Progenitor cell of endocrine pancreas (in vitro differentiated cells): ENCODE results near the gene SSC4D. TPM values are rescaled to one million over a fixed set of nuclear protein-coding genes. Genes with fewer than 3 reads are reported as not detected.

Experiments
- DNase-seq: peaks from one replicate; pipeline ENCODE4 v3.0.0; 2021; ENCODE audit warnings: low spot score; ENCODE audit not compliant: unreplicated experiment
- H3K27ac Mint-ChIP-seq: 2 replicates; pipeline ENCODE4 v1.8.0; 2021; ENCODE audit warnings: mild to moderate bottlenecking, moderate library complexity, mixed read lengths
- H3K27me3 Mint-ChIP-seq: 2 replicates; pipeline ENCODE4 v1.8.0; 2021; ENCODE audit warnings: mixed read lengths
- H3K36me3 Mint-ChIP-seq: 2 replicates; pipeline ENCODE4 v1.8.0; 2022; ENCODE audit warnings: mixed read lengths; ENCODE audit not compliant: insufficient read depth
- H3K4me1 Mint-ChIP-seq: 2 replicates; pipeline ENCODE4 v1.8.0; 2021; ENCODE audit warnings: low read depth, mixed read lengths
- H3K4me3 Mint-ChIP-seq: 2 replicates; pipeline ENCODE4 v1.8.0; 2021; ENCODE audit warnings: low read depth, mild to moderate bottlenecking, moderate library complexity, mixed read lengths
- H3K9me3 Mint-ChIP-seq: 2 replicates; pipeline ENCODE4 v1.8.0; 2021; ENCODE audit warnings: low read depth, mixed read lengths
- CTCF ChIP-seq: fragments of 200-600 bp; sonication (generic); IDR thresholded peaks from one replicate; pipeline ENCODE4 v1.5.0; 2021; ENCODE audit warnings: antibody characterized with exemption, mild to moderate bottlenecking; ENCODE audit not compliant: unreplicated experiment
- total RNA-seq: library from RNA; stranded (reverse); gene quantifications from 2 replicates; pipeline ENCODE4 v1.2.1, GENCODE V29; 2021

SSC4D gene
- total RNA-seq, 1 donor from 2014 or later: 7.4 TPM

- H3K36me3 Mint-ChIP-seq: no peaks in the 10 kb centered on the region
- peaks cover 7% of the 10 kb centered on the region for H3K27me3 Mint-ChIP-seq
- no peak for DNase-seq
- H3K27ac Mint-ChIP-seq: no peak overlapping the region
- H3K4me1 Mint-ChIP-seq: peaks cover 4% of the 10 kb centered on the region
- H3K9me3 Mint-ChIP-seq: no peaks in the 10 kb centered on the region
- H3K4me3 Mint-ChIP-seq: no peak overlapping the region
- TF ChIP-seq CTCF: no peak
Observed at GRCh38 chr7:76377186-76377918, 32.1 kb downstream of the SSC4D start.

- Mint-ChIP-seq H3K27ac (no peak overlapping the region), H3K36me3 (no peaks in the 10 kb centered on the region), H3K4me1 (peaks cover 4% of the 10 kb centered on the region), H3K27me3 (peaks cover 7% of the 10 kb centered on the region), H3K9me3 (no peaks in the 10 kb centered on the region), H3K4me3 (no peak overlapping the region)
- TF ChIP-seq CTCF: no peak
- DNase-seq: no peak
Observed at GRCh38 chr7:76375251-76375650, 34.2 kb downstream of the SSC4D start.

GRCh38 chr7:76372984-76373833, 36.3 kb downstream of the SSC4D start:
- no peak overlapping the region for H3K4me3 Mint-ChIP-seq
- H3K36me3 Mint-ChIP-seq: no peaks in the 10 kb centered on the region
- peaks cover 7% of the 10 kb centered on the region for H3K27me3 Mint-ChIP-seq
- no peaks in the 10 kb centered on the region for H3K9me3 Mint-ChIP-seq
- TF ChIP-seq CTCF: no peak
- H3K4me1 Mint-ChIP-seq: peaks cover 4% of the 10 kb centered on the region
- H3K27ac Mint-ChIP-seq: peak overlapping the region; percentile 84
- DNase-seq: no peak

- no peak for DNase-seq
- Mint-ChIP-seq H3K27ac (peak overlapping the region; percentile 62), H3K36me3 (no peaks in the 10 kb centered on the region), H3K4me3 (no peak overlapping the region), H3K4me1 (peaks cover 4% of the 10 kb centered on the region), H3K9me3 (no peaks in the 10 kb centered on the region), H3K27me3 (peaks cover 7% of the 10 kb centered on the region)
- no peak for TF ChIP-seq CTCF
Observed at GRCh38 chr7:76371396-76371795, 38.1 kb downstream of the SSC4D start.

GRCh38 chr7:76369018-76369417, 40.5 kb downstream of the SSC4D start:
- H3K4me3 Mint-ChIP-seq: no peak overlapping the region
- H3K36me3 Mint-ChIP-seq: no peaks in the 10 kb centered on the region
- H3K4me1 Mint-ChIP-seq: peaks cover 6% of the 10 kb centered on the region
- TF ChIP-seq CTCF: no peak
- peak overlapping the region; percentile 77 for H3K27ac Mint-ChIP-seq
- peaks cover under 1% of the 10 kb centered on the region for H3K27me3 Mint-ChIP-seq
- no peaks in the 10 kb centered on the region for H3K9me3 Mint-ChIP-seq
- DNase-seq: no peak
